Measurements from ENCODE around the gene OPN5. TPM values are rescaled to one million over a fixed set of nuclear protein-coding genes. Genes with fewer than 3 reads are reported as not detected.

Gene OPN5
- total RNA-seq, 1 donor from 2014 or later = not detected

- Mint-ChIP-seq H3K9me3 (no peaks in the 10 kb centered on the region), H3K36me3 (ENCODE audit: low read depth) (no peaks in the 10 kb centered on the region), H3K27ac (no peak overlapping the region), H3K27me3 (ENCODE audit: low read depth) (peaks cover 2% of the 10 kb centered on the region), H3K4me1 (ENCODE audit: low read depth) (no peaks in the 10 kb centered on the region), H3K4me3 (ENCODE audit: low read depth) (no peak overlapping the region)
- intact Hi-C loops (cut with micrococcal nuclease) = no loop called here
- no peak for DNase-seq (ENCODE audit: low spot score)
Observed at GRCh38 chr6:47844881-47845280, 63.0 kb downstream of the OPN5 start.

- no peaks in the 10 kb centered on the region for H3K9me3 Mint-ChIP-seq
- H3K36me3 Mint-ChIP-seq (ENCODE audit: low read depth) = no peaks in the 10 kb centered on the region
- no peak overlapping the region for H3K27ac Mint-ChIP-seq
- no peaks in the 10 kb centered on the region for H3K27me3 Mint-ChIP-seq (ENCODE audit: low read depth)
- DNase-seq (ENCODE audit: low spot score) = no peak
- H3K4me1 Mint-ChIP-seq (ENCODE audit: low read depth) = no peaks in the 10 kb centered on the region
- no peak overlapping the region for H3K4me3 Mint-ChIP-seq (ENCODE audit: low read depth)
- intact Hi-C loops (cut with micrococcal nuclease) = no loop called here
Observed at GRCh38 chr6:47846752-47847151, 64.9 kb downstream of the OPN5 start.

- DNase-seq (ENCODE audit: low spot score) = no peak
- no peak overlapping the region for H3K4me3 Mint-ChIP-seq (ENCODE audit: low read depth)
- H3K36me3 Mint-ChIP-seq (ENCODE audit: low read depth) = no peaks in the 10 kb centered on the region
- intact Hi-C loops (cut with micrococcal nuclease) = no loop called here
- no peak overlapping the region for H3K27ac Mint-ChIP-seq
- peaks cover 1% of the 10 kb centered on the region for H3K27me3 Mint-ChIP-seq (ENCODE audit: low read depth)
- no peaks in the 10 kb centered on the region for H3K4me1 Mint-ChIP-seq (ENCODE audit: low read depth)
- H3K9me3 Mint-ChIP-seq = no peaks in the 10 kb centered on the region
Observed at GRCh38 chr6:47851091-47851490, 69.3 kb downstream of the OPN5 start.

- intact Hi-C loops (cut with micrococcal nuclease) = no loop called here
- no peak overlapping the region for H3K4me3 Mint-ChIP-seq (ENCODE audit: low read depth)
- no peak for DNase-seq (ENCODE audit: low spot score)
Observed at GRCh38 chr6:47852727-47853126, 70.9 kb downstream of the OPN5 start.

GRCh38 chr6:47853766-47854165, 71.9 kb downstream of the OPN5 start:
- no peak overlapping the region for H3K27ac Mint-ChIP-seq
- DNase-seq (ENCODE audit: low spot score) = no peak
- no peaks in the 10 kb centered on the region for H3K36me3 Mint-ChIP-seq (ENCODE audit: low read depth)
- no peaks in the 10 kb centered on the region for H3K9me3 Mint-ChIP-seq
- no peaks in the 10 kb centered on the region for H3K4me1 Mint-ChIP-seq (ENCODE audit: low read depth)
- H3K27me3 Mint-ChIP-seq (ENCODE audit: low read depth) = peaks cover 1% of the 10 kb centered on the region
- no peak overlapping the region for H3K4me3 Mint-ChIP-seq (ENCODE audit: low read depth)
- intact Hi-C loops (cut with micrococcal nuclease) = no loop called here

More at GRCh38 chr6:47852727-47853126, 70.9 kb downstream of the OPN5 start:
- Mint-ChIP-seq H3K9me3 (no peaks in the 10 kb centered on the region), H3K36me3 (ENCODE audit: low read depth) (no peaks in the 10 kb centered on the region), H3K27me3 (ENCODE audit: low read depth) (peaks cover 1% of the 10 kb centered on the region), H3K4me1 (ENCODE audit: low read depth) (no peaks in the 10 kb centered on the region), H3K27ac (no peak overlapping the region)

GRCh38 chr6:47854971-47855370, 73.1 kb downstream of the OPN5 start:
- H3K9me3 Mint-ChIP-seq = no peaks in the 10 kb centered on the region
- DNase-seq (ENCODE audit: low spot score) = no peak
- H3K36me3 Mint-ChIP-seq (ENCODE audit: low read depth) = no peaks in the 10 kb centered on the region
- H3K27me3 Mint-ChIP-seq (ENCODE audit: low read depth) = peaks cover 1% of the 10 kb centered on the region
- intact Hi-C loops (cut with micrococcal nuclease) = no loop called here
- no peak overlapping the region for H3K27ac Mint-ChIP-seq
- H3K4me1 Mint-ChIP-seq (ENCODE audit: low read depth) = no peaks in the 10 kb centered on the region
- no peak overlapping the region for H3K4me3 Mint-ChIP-seq (ENCODE audit: low read depth)

GRCh38 chr6:47859175-47859574, 77.3 kb downstream of the OPN5 start:
- H3K4me3 Mint-ChIP-seq (ENCODE audit: low read depth) = no peak overlapping the region
- no peaks in the 10 kb centered on the region for H3K4me1 Mint-ChIP-seq (ENCODE audit: low read depth)
- H3K27me3 Mint-ChIP-seq (ENCODE audit: low read depth) = no peaks in the 10 kb centered on the region
- H3K9me3 Mint-ChIP-seq = no peaks in the 10 kb centered on the region
- intact Hi-C loops (cut with micrococcal nuclease) = no loop called here
- H3K27ac Mint-ChIP-seq = no peak overlapping the region
- DNase-seq (ENCODE audit: low spot score) = no peak
- H3K36me3 Mint-ChIP-seq (ENCODE audit: low read depth) = no peaks in the 10 kb centered on the region

- Mint-ChIP-seq H3K9me3 (no peaks in the 10 kb centered on the region), H3K36me3 (ENCODE audit: low read depth) (no peaks in the 10 kb centered on the region), H3K27ac (no peak overlapping the region), H3K27me3 (ENCODE audit: low read depth) (peaks cover 4% of the 10 kb centered on the region), H3K4me1 (ENCODE audit: low read depth) (no peaks in the 10 kb centered on the region), H3K4me3 (ENCODE audit: low read depth) (no peak overlapping the region)
- no peak for DNase-seq (ENCODE audit: low spot score)
- intact Hi-C loops (cut with micrococcal nuclease) = no loop called here
Observed at GRCh38 chr6:47862731-47863130, 80.9 kb downstream of the OPN5 start.

- Mint-ChIP-seq H3K27ac (no peak overlapping the region), H3K4me3 (ENCODE audit: low read depth) (no peak overlapping the region), H3K9me3 (no peaks in the 10 kb centered on the region), H3K36me3 (ENCODE audit: low read depth) (no peaks in the 10 kb centered on the region), H3K4me1 (ENCODE audit: low read depth) (no peaks in the 10 kb centered on the region), H3K27me3 (ENCODE audit: low read depth) (peaks cover 4% of the 10 kb centered on the region)
- no peak for DNase-seq (ENCODE audit: low spot score)
- intact Hi-C loops (cut with micrococcal nuclease) = no loop called here
Observed at GRCh38 chr6:47865206-47865605, 83.4 kb downstream of the OPN5 start.

GRCh38 chr6:47875593-47875992, 93.8 kb downstream of the OPN5 start:
- intact Hi-C loops (cut with micrococcal nuclease) = no loop called here
- no peak overlapping the region for H3K27ac Mint-ChIP-seq
- no peaks in the 10 kb centered on the region for H3K27me3 Mint-ChIP-seq (ENCODE audit: low read depth)

More at GRCh38 chr6:47875593-47875992, 93.8 kb downstream of the OPN5 start:
- Mint-ChIP-seq H3K9me3 (no peaks in the 10 kb centered on the region), H3K4me1 (ENCODE audit: low read depth) (no peaks in the 10 kb centered on the region), H3K36me3 (ENCODE audit: low read depth) (no peaks in the 10 kb centered on the region), H3K4me3 (ENCODE audit: low read depth) (no peak overlapping the region)
- DNase-seq (ENCODE audit: low spot score) = no peak

Other genes with a start within 250 kb of the OPN5 start
- gene ADGRF4, start 83.5 kb upstream of the OPN5 start, total RNA-seq = not detected in 2 replicates

All from activated T-helper 2 cell treated with anti-CD3 and anti-CD28 coated beads, Interferon-gamma antibody, Interleukin-2, Interleukin-4, amounts not matched to agents 10 μg/mL and 5 μg/mL and 100 μg/mL, durations not matched to agents 14 hours and 24 hours and 36 hours (primary cell).